ENCODE results near the gene SURF2.
A peak's percentile ranks its signal among the peaks of the same experiment; 100 is the strongest.
"Not testable (repeated sequence)": the region's sequence is repeated elsewhere in the genome, so short reads cannot be mapped to it uniquely, and the experiment has no call there.

The SURF2 gene

DNA sequence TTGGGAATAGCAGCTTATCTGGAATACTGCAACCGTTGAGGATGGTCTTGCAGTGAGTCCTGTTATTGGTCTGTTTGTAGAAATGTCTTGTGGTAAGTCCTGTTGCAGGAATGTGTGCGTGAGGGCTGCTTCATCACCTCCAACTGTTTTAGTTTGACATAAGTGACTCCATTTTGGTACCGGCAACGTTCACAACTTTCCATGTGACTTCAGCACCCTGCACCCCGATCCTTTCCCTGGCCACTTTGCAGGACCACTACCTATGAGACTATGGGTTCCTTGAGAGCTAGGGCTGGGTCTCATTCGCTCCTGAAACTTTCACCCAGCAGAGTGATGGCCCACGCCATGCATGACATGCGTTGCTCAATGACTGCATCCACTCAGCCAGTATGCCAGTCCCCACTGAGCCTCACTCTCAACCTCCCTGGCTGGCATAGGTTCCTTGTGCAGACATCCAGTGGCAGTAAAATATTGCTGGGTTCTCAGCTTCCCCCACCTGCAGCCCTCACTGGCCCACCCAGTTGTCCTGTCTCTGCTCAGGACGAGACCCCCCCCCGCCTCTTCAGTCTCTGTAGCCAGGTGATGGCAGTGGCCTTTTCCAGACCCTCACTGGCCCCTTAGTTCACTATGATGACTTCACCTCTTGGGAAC is 28.4 kb upstream of the SURF2 start:
- Histone ChIP-seq H3K27me3 (ENCODE audit: control insufficient read depth, insufficient read depth, low read length) (no peaks in the 10 kb centered on the region), H3K9ac (ENCODE audit: low read length) (no peak overlapping the region), H3K9me3 (ENCODE audit: control insufficient read depth, insufficient read depth, low read depth, low read length) (peaks cover 14% of the 10 kb centered on the region), H3K27ac (ENCODE audit: low read depth, low read length) (no peak overlapping the region), H3K4me1 (ENCODE audit: control insufficient read depth, insufficient read depth, low read length) (no peaks in the 10 kb centered on the region), H3K4me3 (ENCODE audit: low read depth, low read length) (no peak overlapping the region), H3K36me3 (ENCODE audit: control insufficient read depth, insufficient read depth, low read length) (peaks cover 33% of the 10 kb centered on the region)

DNA sequence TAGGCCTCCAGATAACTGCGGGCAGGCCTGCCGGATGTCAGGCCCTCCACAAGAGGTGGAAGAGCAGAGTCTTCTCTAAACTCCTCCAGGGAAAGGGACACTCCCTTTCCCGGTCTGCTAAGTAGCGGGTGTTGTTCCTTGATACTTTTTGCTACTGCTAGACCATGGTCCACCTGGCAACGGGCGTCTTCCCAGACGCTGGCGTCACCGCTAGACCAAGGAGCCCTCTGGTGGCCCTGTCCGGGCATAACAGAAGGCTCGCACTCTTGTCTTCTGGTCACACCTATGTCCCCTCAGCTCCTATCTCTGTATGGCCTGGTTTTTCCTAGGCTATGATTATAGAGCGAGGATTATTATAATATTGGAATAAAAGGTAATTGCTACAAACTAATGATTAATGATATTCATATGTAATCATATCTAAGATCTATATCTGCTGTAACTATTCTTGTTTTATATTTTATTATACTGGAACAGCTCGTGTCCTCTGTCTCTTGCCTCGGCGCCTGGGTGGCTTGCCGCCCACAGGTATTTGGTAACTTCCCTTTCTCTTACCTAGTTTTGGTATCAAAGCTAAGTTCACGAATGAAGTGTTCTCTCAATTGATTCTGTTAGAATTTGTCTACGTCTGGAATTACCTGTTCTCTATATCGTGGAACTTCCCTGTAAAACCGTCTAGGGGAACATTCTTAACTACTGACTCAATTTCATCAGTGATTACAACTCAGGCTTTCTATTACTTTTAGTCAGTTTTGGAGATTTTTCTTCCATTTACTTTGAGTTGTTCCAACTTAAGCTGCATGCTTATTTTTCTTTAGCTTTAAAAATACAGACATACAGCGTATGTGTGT is 26.8 kb upstream of the SURF2 start:
- H3K36me3 ChIP-seq (ENCODE audit: control insufficient read depth, insufficient read depth, low read length) = peaks cover 48% of the 10 kb centered on the region
- H3K9ac ChIP-seq (ENCODE audit: low read length); H3K4me3 ChIP-seq (ENCODE audit: low read depth, low read length); H3K27ac ChIP-seq (ENCODE audit: low read depth, low read length); H3K9me3 ChIP-seq (ENCODE audit: control insufficient read depth, insufficient read depth, low read depth, low read length); H3K27me3 ChIP-seq (ENCODE audit: control insufficient read depth, insufficient read depth, low read length): not testable (repeated sequence)
- H3K4me1 ChIP-seq (ENCODE audit: control insufficient read depth, insufficient read depth, low read length) = peaks cover 11% of the 10 kb centered on the region

- Histone ChIP-seq H3K27me3 (ENCODE audit: control insufficient read depth, insufficient read depth, low read length) (no peaks in the 10 kb centered on the region), H3K9ac (ENCODE audit: low read length) (no peak overlapping the region), H3K27ac (ENCODE audit: low read depth, low read length) (no peak overlapping the region), H3K9me3 (ENCODE audit: control insufficient read depth, insufficient read depth, low read depth, low read length) (no peaks in the 10 kb centered on the region), H3K4me1 (ENCODE audit: control insufficient read depth, insufficient read depth, low read length) (peaks cover 14% of the 10 kb centered on the region), H3K4me3 (ENCODE audit: low read depth, low read length) (no peak overlapping the region), H3K36me3 (ENCODE audit: control insufficient read depth, insufficient read depth, low read length) (peaks cover 52% of the 10 kb centered on the region)
Measured at GRCh38 chr9:133331221-133331620, 25.1 kb upstream of the SURF2 start.

- peaks cover 52% of the 10 kb centered on the region for H3K36me3 ChIP-seq (ENCODE audit: control insufficient read depth, insufficient read depth, low read length)
- no peaks in the 10 kb centered on the region for H3K9me3 ChIP-seq (ENCODE audit: control insufficient read depth, insufficient read depth, low read depth, low read length)
- H3K27ac ChIP-seq (ENCODE audit: low read depth, low read length) = no peak overlapping the region
- H3K4me3 ChIP-seq (ENCODE audit: low read depth, low read length) = no peak overlapping the region
- H3K4me1 ChIP-seq (ENCODE audit: control insufficient read depth, insufficient read depth, low read length) = peaks cover 17% of the 10 kb centered on the region
- H3K9ac ChIP-seq (ENCODE audit: low read length) = no peak overlapping the region
- no peaks in the 10 kb centered on the region for H3K27me3 ChIP-seq (ENCODE audit: control insufficient read depth, insufficient read depth, low read length)
Measured at GRCh38 chr9:133331641-133332380, 24.5 kb upstream of the SURF2 start.

- Histone ChIP-seq H3K27ac (ENCODE audit: low read depth, low read length) (no peak overlapping the region), H3K9me3 (ENCODE audit: control insufficient read depth, insufficient read depth, low read depth, low read length) (no peaks in the 10 kb centered on the region), H3K27me3 (ENCODE audit: control insufficient read depth, insufficient read depth, low read length) (no peaks in the 10 kb centered on the region), H3K4me3 (ENCODE audit: low read depth, low read length) (no peak overlapping the region), H3K36me3 (ENCODE audit: control insufficient read depth, insufficient read depth, low read length) (peaks cover 52% of the 10 kb centered on the region), H3K4me1 (ENCODE audit: control insufficient read depth, insufficient read depth, low read length) (peaks cover 17% of the 10 kb centered on the region), H3K9ac (ENCODE audit: low read length) (no peak overlapping the region)
Measured at GRCh38 chr9:133332381-133332730, 24.0 kb upstream of the SURF2 start.

DNA sequence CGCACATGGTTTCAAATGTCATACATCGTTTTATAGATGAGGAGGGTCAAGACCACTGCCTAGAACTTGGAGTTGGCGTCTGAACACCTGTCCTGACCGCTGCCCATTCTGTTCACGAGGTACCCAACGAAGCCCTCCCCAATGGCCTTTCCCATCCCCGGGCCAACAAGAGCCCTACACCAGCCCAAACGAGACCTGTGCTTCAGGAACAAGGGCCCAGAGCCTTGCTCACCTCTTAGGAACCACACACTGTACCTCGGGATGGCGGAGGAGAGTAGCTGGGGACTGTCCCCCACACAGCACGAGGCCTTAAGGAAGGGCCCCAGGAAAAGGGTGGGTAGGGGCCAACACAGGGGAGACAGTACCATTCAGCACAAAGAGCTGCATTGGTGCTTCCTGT is 23.3 kb upstream of the SURF2 start:
- no peak overlapping the region for H3K4me3 ChIP-seq (ENCODE audit: low read depth, low read length)
- H3K4me1 ChIP-seq (ENCODE audit: control insufficient read depth, insufficient read depth, low read length) = peaks cover 17% of the 10 kb centered on the region
- H3K27me3 ChIP-seq (ENCODE audit: control insufficient read depth, insufficient read depth, low read length) = no peaks in the 10 kb centered on the region
- H3K9me3 ChIP-seq (ENCODE audit: control insufficient read depth, insufficient read depth, low read depth, low read length) = no peaks in the 10 kb centered on the region
- H3K9ac ChIP-seq (ENCODE audit: low read length) = no peak overlapping the region
- H3K36me3 ChIP-seq (ENCODE audit: control insufficient read depth, insufficient read depth, low read length) = peaks cover 52% of the 10 kb centered on the region
- no peak overlapping the region for H3K27ac ChIP-seq (ENCODE audit: low read depth, low read length)

DNA sequence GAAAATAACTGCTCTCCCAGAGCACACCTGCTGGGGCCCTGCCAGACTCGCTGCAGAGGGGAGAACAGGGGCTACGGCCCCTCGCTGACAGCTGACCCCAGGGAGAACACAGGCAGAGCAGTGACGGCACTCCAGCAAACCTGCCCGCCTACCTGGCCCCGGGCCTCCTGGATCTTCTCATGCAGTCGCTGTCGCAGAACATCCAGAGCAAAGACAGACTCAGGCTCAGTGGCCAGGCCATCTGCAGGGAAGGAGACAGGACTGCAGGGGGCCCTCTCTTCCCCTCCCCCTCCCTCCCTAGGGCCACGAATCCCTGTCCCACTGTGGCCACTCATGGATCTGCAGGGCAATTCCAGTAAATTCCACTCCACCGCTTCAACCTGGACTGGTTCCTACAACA is 22.8 kb upstream of the SURF2 start:
- peaks cover 52% of the 10 kb centered on the region for H3K36me3 ChIP-seq (ENCODE audit: control insufficient read depth, insufficient read depth, low read length)
- H3K9me3 ChIP-seq (ENCODE audit: control insufficient read depth, insufficient read depth, low read depth, low read length) = no peaks in the 10 kb centered on the region
- peak overlapping the region; percentile 89 for H3K27ac ChIP-seq (ENCODE audit: low read depth, low read length)
- peak overlapping the region; percentile 79 for H3K4me3 ChIP-seq (ENCODE audit: low read depth, low read length)
- H3K4me1 ChIP-seq (ENCODE audit: control insufficient read depth, insufficient read depth, low read length) = peaks cover 17% of the 10 kb centered on the region
- peak overlapping the region; percentile 65 for H3K9ac ChIP-seq (ENCODE audit: low read length)
- no peaks in the 10 kb centered on the region for H3K27me3 ChIP-seq (ENCODE audit: control insufficient read depth, insufficient read depth, low read length)

DNA sequence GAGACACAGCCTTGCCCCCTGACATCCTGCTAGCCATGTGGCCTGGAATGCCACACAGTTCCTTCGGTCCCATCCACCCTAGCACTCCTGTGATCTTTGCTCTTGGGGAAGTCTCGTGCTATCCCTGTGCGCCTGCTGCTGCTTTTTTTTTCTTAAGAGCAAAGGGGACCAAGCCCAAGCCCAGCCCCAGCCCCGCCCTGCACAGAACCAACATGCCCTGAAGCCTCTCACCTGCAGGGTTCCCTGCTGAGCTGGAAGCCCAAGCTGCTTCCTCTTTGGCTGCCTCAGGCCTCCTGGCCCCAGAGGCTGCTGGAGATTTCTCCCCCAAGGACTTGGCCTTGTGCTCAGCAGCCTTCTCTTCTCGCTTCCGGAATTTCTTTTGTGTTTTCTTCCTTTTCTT is 22.2 kb upstream of the SURF2 start:
- Histone ChIP-seq H3K36me3 (ENCODE audit: control insufficient read depth, insufficient read depth, low read length) (peaks cover 58% of the 10 kb centered on the region), H3K4me1 (ENCODE audit: control insufficient read depth, insufficient read depth, low read length) (peaks cover 17% of the 10 kb centered on the region), H3K27me3 (ENCODE audit: control insufficient read depth, insufficient read depth, low read length) (no peaks in the 10 kb centered on the region), H3K4me3 (ENCODE audit: low read depth, low read length) (peak overlapping the region; percentile 79), H3K9me3 (ENCODE audit: control insufficient read depth, insufficient read depth, low read depth, low read length) (no peaks in the 10 kb centered on the region), H3K27ac (ENCODE audit: low read depth, low read length) (peak overlapping the region; percentile 89), H3K9ac (ENCODE audit: low read length) (peak overlapping the region; percentile 94)

- H3K9me3 ChIP-seq (ENCODE audit: control insufficient read depth, insufficient read depth, low read depth, low read length) = not testable (repeated sequence)
- H3K27ac ChIP-seq (ENCODE audit: low read depth, low read length) = peak overlapping the region; percentile 89; the same call in 1 of the 2 replicates
Measured at GRCh38 chr9:133334888-133335287, 21.5 kb upstream of the SURF2 start.

GRCh38 chr9:133335924-133336811 is 20.2 kb upstream of the SURF2 start, which contains the start of gene SURF6:
Gene SURF6 (minus strand): TSS chr9:133336188. CDS start chr9:133336132, 56 bp downstream.
- peak within 1 kb of the TSS; percentile 79 for H3K4me3 ChIP-seq (ENCODE audit: low read depth, low read length)
- peaks cover 17% of the 10 kb centered on the region for H3K4me1 ChIP-seq (ENCODE audit: control insufficient read depth, insufficient read depth, low read length)
- no peaks in the 10 kb centered on the region for H3K27me3 ChIP-seq (ENCODE audit: control insufficient read depth, insufficient read depth, low read length)
- H3K9ac ChIP-seq (ENCODE audit: low read length) = peak within 1 kb of the TSS; percentile 94
- peaks cover 63% of the 10 kb centered on the region for H3K36me3 ChIP-seq (ENCODE audit: control insufficient read depth, insufficient read depth, low read length)
- H3K9me3 ChIP-seq (ENCODE audit: control insufficient read depth, insufficient read depth, low read depth, low read length) = no peaks in the 10 kb centered on the region
- H3K27ac ChIP-seq (ENCODE audit: low read depth, low read length) = peak within 1 kb of the TSS; percentile 89

More at GRCh38 chr9:133334888-133335287, 21.5 kb upstream of the SURF2 start:
- not testable (repeated sequence) for H3K27me3 ChIP-seq (ENCODE audit: control insufficient read depth, insufficient read depth, low read length)
- H3K9ac ChIP-seq (ENCODE audit: low read length) = peak overlapping the region; percentile 94
- H3K4me1 ChIP-seq (ENCODE audit: control insufficient read depth, insufficient read depth, low read length) = peaks cover 17% of the 10 kb centered on the region
- H3K36me3 ChIP-seq (ENCODE audit: control insufficient read depth, insufficient read depth, low read length) = peaks cover 63% of the 10 kb centered on the region
- peak overlapping the region; percentile 79 for H3K4me3 ChIP-seq (ENCODE audit: low read depth, low read length)

Data from HUES6 (cell line).